NCI-H510A (cell line): ENCODE data around the gene SLC22A6.
"Not testable (repeated sequence)": the region's sequence is repeated elsewhere in the genome, so short reads cannot be mapped to it uniquely, and the experiment has no call there.

Source experiments
- DNase-seq: peaks from one replicate; lab custom pipeline; 2025; lab: John Stamatoyannopoulos, UW

Gene SLC22A6

GRCh38 chr11:62985041-62985750 lies 429 bp upstream of the SLC22A6 start:
- DNase-seq = no peak

- DNase-seq = no peak
These were observed 1.1 kb downstream of the SLC22A6 start for GRCh38 chr11:62983536-62984199.

- no peak for DNase-seq
These were observed 3.0 kb downstream of the SLC22A6 start for GRCh38 chr11:62981743-62982142.

DNA sequence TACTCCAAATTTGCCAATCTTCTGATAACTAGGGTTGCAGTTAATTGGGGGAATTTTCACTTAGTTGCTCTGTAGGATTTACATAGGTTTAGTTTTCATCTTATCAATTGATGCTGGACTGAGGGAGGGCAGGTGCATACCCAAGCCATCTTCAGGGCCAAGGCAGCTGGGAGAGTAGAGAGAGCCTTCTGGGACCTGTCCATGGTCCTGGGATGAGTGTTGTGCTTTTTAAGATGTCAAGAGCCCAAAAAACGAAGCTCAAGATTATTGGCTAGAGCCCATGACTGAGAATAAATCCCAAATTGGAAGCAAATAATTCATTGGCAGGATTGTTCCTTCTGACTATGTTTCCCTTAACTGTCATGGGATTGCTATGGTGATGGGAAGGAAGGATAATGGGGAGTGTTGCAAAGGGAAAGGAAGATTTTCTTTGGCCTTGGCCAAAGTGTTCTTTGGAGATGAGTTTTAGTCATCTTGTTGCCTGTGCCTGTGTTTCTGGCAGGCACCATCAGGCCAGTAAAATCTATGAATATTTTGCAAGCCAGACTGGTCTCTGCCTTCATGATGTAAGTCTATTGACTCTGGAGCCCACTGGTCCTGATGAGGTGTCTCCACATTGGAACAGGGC lies 4.5 kb downstream of the SLC22A6 start:
- no peak for DNase-seq

DNA sequence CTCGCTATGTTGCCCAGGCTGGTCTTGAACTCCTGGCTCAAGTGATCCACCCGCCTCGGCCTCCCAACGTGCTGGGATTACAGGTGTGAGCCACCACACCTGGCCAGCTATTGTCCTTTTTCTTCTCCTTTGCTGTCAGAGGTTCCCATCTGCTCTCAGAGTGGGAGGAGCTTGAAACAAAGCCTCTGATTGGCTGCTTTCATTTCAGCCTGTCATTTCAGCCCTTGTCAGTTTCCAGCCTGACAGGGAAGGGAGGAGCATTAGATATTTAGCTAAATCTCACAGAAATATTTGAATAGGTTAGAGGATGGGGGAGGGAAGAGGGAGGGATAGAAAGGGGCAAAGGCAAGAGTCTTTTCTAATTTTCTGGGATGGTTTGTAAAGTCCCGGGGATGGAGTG lies 8.7 kb downstream of the SLC22A6 start:
- no peak for DNase-seq

DNA sequence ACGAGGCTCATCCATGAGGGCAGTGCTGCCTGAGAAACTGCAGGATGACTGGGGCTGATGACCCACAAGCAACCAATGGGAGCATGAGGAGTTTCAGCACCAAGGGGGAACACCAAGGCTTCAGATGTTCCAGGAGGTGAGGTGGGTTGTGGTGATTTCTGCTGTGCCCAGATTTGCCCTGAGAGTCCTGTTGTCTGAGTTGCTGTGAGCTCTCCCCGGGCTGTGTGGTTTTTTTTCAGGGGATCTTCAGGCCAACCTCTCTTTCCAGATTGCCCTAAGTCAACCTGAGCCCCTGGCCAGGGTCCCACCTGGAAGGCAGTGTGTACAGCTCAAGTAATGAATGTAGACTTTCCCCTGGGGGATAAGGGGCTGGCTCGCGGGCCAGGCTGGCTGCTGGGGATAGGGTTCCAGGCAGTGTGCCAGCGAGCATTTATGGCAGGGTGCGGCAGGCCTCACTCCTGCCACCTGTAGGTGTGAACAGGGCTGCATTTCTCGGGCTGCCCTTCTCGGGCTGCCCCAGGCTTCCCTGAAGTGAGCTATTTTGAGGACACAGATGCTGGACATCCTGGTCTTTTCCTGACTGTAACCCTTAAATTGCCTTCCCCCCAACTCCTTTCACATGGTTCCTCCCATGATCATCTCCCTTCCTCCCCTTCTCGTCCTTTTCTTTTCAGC lies 9.8 kb downstream of the SLC22A6 start:
- DNase-seq = no peak

DNA sequence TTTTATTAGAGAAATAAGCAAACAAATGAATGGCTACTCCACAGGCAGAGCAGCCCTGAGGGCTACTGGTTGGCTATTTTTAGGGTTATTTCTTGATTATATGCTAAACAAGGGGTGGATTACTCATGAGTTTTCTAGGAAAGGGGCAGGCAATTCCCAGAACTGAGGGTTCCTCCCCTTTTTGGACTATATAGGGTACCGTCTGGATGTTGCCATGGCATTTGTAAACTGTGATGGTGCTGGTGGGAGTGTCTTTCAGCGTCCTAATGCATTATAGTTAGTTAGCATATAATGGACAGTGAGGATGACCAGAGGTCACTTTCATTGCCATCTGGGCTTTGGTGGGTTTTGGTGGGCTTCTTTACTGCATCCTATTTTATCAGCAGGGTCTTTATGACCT lies 19.2 kb downstream of the SLC22A6 start:
- DNase-seq = no peak

DNA sequence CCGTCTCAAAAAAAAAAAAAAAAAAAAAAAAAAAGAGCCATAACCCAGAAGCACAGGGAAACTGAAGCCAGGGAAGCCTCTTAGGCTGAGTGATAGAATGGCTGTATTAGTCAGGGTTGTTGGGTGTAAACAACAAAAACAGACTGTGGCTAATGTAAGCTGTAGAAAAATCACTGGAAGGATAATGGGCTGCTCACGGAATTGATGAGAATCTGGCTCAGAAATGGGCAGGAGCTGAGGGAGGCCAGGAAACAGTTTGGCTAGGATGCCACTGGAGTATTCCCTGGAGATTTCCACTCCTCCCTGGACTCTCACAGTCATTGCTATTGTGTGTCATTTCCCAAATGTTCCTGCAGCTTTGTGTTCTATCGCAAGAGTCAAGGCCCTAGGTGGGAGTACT lies 22.4 kb downstream of the SLC22A6 start:
- no peak for DNase-seq

DNA sequence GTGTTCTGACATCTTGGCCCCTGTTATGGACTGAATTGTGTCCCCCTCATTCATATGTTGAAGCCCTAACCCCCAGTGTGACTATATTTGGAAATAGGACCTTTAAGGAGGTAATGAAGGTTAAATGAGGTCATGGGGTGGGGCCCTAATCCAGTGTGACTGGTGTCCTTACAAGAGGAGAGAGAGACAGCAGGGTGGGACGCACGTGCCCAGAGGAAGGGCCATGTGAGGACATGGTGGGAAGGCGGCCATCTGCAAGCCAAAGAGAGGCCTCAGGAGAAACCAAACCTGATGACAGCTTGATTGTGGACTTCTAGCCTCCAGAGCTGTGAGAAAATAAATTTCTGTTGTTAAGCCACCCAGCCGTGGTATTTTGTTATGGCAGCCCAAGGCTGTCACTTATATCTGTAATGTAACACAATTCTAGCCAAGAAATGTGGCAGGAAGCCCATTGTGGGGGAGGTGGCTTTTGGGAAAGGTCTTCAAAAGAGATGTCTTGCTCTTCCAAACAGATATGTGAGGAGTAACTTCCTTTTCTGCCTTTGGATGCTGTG lies 23.7 kb downstream of the SLC22A6 start:
- DNase-seq = no peak

GRCh38 chr11:62959422-62959980 lies 25.3 kb downstream of the SLC22A6 start:
- DNase-seq = no peak

GRCh38 chr11:62958547-62959421 lies 26.0 kb downstream of the SLC22A6 start:
- no peak for DNase-seq

DNA sequence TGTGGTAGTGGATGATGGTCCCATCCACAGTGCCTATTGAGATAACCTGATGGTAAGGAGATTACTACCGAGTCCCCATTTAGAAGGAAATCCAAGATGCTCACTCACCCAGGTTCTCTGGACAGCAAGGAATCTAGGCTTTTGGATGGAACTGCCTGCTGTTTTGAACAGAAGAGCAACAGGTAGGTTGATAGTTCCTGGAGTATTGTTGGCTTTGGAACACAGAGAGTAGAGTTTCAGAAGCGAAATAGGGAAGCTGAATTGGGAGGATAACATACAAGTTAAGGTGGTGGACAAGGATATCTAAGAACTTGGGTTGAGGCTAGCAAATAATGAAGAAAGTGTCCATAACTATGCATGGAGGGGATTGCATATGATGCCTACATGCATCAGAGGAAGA lies 27.6 kb downstream of the SLC22A6 start:
- DNase-seq = no peak

- DNase-seq = no peak
These were observed 30.3 kb downstream of the SLC22A6 start for GRCh38 chr11:62954478-62954877.

- no peak for DNase-seq
These were observed 31.0 kb downstream of the SLC22A6 start for GRCh38 chr11:62953811-62954210.

DNA sequence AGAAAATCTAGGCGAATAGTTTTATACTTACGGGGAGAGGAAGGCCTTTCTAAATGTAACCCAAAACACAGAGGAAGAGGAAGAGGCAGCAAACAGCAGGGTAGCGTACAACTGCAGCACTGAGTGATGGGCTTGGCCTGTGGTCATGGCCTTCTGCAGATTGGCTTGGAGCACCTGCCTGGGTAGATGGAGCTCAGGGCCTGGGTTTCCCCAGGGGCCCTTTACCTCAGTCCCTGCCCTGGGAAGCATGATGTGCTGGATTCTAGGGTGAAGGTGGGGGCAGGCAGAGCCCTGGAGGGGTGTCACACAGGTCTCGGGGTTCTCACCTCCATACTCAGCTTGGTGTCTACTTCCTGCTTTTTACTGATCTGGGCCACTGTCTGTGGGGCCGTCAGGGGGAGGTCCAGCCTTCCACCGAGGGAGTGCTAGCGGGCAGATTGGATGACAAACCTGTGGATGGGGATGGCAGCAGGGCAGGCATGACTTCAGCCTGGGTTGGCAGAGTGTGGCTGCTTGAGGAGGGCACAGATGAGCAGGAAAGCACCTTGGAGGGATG lies 35.9 kb downstream of the SLC22A6 start:
- DNase-seq = no peak

DNA sequence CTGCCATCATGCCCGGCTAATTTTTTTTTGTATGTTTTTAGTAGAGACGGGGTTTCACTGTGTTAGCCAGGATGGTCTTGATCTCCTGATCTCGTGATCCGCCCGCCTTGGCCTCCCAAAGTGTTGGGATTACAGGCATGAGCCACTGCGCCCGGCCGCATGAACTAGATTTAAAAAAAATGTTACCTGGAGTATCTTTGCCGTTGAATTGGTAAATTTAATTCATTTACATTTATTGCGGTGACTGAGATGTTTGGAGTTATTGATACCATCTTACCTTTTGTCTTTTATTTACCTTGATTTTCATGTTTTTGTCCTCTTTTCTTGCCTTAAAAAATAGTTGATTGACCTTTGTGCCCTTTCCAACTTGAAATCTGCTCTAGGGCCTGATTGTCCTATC lies 39.2 kb downstream of the SLC22A6 start:
- not testable (repeated sequence) for DNase-seq

DNA sequence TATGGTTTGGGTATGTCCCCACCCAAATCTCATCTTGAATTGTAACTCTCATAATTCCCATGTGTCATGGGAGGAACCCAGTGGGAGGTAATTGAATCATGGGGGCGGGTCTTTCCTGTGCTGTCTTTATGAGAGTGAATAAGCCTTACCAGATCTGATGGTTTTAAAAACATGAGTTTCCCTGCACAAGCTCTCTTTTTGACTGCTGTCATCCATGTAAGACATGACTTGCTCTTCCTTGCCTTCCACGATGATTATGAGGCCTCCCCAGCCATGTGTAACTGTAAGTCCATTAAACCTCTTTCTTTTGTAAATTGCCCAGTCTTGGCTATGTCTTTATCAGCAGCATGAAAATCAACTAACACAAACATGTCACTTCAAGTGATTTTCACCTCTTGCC lies 47.2 kb downstream of the SLC22A6 start:
- not testable (repeated sequence) for DNase-seq

- DNase-seq = no peak
These were observed 50.3 kb downstream of the SLC22A6 start for GRCh38 chr11:62934496-62934785.

DNA sequence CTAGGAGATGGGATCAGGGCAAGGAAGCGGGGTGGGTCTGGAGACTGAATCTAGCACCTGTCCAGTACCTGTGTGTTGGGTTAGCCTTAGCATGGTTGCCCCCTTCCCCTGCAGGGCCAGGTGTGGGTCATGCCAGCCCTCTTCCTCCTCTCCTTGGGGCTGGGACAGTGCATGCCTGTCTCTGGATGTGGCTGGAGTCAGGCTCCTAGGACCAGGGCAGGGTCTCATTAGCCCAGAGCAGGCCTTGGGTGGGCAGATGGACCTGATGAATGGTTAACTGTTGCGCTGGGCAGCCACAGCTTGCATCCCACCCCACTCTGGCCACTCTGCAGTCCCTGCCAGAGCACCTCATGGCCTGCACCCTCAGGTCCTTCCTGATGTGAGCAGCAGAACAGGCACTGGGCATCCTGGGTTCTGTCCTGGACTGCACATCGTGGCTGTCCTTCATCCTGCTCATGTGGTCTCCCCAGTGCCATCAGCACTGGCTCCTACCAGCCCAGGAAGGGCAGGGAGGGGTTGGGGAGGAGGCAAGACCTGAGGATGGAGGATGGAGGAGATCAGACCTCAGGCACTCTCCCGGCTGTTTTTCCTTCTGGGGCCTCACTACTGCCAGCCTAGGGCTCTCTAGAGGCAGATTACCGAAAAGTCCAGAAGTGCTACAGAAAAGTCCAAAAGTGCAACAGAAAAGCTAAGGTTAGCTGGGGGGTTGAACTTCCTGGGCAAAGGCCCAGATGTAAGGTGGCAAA lies 50.8 kb downstream of the SLC22A6 start:
- no peak for DNase-seq

GRCh38 chr11:62933285-62933684 lies 51.5 kb downstream of the SLC22A6 start:
- no peak for DNase-seq
